Dermis blood vessel endothelial cell (primary cell): ENCODE measurements around the gene TTC23. TPM values are rescaled to one million over a fixed set of nuclear protein-coding genes. Genes with fewer than 3 reads are reported as not detected.

Experiments used
- DNase-seq: peaks from one replicate; pipeline ENCODE4 v3.0.0; 2010
- total RNA-seq: library from RNA; depleted of rRNA; stranded (reverse); fragments of >200 nt; gene quantifications from 2 replicates; pipeline ENCODE4 v1.2.3, GENCODE V29; 2014

The TTC23 gene
- total RNA-seq, 1 donor from 2014 or later, result 28.2 TPM

GRCh38 chr15:99187936-99188335, 61.4 kb downstream of the TTC23 start:
- no peak for DNase-seq

GRCh38 chr15:99185414-99186130, 63.8 kb downstream of the TTC23 start:
- DNase-seq, result no peak

- no peak for DNase-seq
Observed at GRCh38 chr15:99182791-99183190, 66.6 kb downstream of the TTC23 start.

DNA sequence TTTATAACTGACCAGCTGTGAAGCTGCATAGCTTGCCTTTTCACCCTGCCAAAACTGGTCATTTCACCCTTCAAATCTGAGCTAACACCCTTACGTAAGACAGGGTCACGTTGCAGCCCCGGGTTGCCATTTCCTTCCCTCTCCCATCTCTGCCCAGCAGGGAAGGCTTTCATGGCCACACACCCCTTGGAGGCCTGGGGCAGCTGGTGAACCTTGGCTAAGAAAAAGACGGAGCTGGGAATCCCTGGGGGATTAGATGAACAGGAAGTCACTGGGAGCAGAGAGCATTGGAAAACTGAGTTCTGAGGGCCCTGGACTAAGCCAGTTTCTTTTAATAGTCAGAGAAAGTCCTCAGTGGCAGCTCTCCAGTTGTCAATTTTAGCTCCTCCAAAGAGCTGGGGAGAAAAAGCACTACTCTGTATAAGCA, 67.8 kb downstream of the TTC23 start:
- DNase-seq, result no peak

GRCh38 chr15:99180964-99181306, 68.4 kb downstream of the TTC23 start:
- DNase-seq, result no peak

DNA sequence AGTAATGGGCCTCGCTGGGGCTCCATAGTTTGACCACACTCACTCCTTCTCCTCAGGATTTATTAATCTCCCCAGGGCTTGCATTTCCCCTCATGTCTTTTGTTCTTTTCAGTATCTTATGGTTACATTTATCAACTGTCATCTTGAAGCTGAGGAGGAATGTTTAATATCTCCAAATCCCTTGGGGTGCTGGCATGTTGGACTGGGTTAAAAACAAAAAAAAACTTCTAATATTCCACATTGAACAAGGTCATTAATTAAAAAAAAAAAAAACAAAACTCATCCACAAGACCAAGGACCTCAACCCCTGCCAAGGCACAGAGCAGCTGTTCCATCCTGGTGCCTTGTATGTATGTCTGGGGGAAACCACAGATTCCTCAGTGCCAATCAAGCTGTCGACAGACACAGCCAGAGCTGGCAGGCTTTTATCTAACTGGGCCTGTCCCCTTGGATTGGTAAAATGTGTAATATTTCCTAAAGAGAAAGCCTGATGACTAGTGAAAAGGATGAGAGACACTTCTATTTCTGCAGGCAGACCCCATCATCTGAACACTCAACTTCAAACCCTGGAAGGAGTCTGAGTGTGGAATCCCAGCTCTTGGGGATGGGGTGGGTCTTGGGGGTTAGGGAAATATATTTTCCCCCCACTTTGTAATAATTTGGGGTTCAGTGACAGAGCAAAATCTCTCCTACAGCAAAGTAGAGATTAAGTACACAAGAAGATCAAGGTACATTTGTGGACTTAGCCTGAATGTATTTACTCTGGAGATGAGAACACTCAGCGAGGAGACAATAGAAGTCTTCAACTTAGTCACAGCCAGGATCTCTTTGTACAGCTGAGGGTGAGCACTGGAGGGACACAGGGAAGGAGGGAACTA, 69.1 kb downstream of the TTC23 start:
- DNase-seq, result no peak

DNA sequence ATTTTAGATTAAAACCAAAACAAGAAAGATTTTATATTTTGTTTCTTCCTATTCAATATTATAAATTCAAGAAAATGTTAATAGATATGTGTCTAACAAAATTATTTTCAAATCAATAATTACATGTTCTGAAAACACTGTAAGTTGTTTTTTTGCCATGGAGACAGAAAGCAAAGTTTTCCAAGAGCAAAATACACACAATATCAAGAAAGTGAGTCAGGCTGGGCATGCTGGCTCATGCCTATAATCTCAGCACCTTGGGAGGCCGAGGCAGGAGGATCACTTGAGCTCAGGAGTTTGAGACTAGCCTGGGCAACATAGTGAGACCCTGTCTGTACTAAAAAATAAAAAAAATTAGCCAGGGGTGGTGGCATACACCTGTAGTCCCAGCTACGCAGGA, 71.7 kb downstream of the TTC23 start:
- DNase-seq, result peak; percentile 10

GRCh38 chr15:99176757-99177156, 72.6 kb downstream of the TTC23 start:
- DNase-seq, result peak; percentile 31

DNA sequence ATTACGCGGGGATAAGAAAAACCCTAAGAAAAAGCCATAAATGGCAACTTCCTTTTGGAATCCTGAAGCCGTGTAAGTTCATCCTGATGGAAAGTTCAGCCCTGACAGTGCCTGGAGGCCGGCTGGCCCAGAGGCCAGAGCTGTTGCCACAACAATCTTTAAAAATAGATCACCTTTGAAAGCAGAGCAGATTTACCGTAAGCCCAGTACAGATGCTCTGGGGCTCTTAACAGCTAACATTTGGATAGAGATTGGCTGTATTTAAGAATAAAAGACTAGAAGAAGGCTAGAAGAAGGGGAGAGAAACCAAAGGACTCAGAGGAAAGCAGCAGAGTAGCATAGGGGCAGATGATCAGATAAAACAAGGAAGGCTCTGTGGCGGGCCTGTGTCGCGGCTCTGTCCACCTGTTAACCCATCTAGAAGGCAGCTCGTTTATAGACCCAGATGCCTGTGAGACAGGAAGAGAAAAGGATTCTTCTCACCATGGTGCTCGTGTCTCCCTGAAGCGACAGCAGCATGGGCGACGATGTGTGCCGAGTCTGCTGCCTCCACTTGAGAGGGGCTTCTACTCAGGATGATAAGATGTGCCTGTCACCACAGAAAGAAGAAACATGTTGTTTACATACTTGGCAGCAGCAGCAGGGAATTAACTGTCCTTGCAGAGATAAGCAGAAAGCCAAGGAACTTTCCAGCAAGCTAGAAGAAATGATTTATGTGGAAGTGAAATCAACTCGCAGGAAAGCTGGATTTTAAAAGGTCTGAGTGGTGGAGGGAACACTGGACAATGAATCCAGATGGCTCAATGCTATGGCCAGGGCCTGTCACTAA, 74.6 kb downstream of the TTC23 start:
- DNase-seq, result no peak

GRCh38 chr15:99172989-99173388, 76.4 kb downstream of the TTC23 start:
- no peak for DNase-seq

DNA sequence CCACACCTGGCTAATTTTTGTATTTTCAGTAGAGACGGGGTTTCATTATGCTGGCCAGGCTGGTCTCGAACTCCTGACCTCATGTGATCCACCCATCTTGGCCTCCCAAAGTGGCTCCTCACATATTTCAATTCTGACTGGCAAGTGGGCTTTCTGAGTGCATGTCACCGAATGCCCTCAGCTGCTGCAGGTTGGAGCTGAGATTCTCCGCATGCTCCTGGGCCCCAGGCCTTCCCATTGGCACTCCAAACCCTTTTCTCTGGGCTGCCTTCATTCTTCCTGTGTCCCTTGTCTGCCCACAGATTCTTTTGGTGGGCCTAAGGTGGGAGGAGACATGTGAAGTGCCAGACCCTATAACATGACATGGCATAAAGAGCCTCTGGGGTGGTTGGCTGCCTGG, 77.2 kb downstream of the TTC23 start:
- DNase-seq, result no peak

DNA sequence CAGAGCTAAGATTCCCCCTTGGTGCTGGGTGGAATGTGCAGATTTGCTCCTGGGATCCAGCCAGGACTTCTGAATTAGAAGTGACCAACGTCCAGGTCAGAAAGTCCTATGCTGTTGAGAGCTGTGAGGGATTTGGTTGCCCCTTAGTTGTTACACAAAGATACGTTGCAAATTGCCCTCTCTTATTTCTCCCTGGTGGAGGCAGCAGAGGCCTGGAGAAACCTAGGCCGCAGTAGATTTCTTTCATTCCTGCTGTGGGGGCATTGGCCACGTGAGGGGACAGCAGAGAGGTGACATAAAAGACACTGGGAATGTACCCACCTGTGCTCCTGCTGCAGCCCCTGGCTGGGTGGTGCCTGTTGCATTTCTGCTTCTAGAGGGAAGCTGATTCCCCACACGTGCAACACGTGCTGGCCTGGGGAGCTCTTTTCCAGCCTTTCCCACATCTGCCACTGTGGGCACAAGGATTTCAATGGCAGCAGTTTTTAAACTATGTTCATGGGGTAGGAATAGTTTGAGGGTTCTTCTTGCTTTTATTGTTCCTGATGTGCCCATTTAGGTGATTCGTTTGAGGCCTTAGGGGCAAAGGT, 78.8 kb downstream of the TTC23 start:
- DNase-seq, result no peak

GRCh38 chr15:99169769-99170311, 79.5 kb downstream of the TTC23 start:
- no peak for DNase-seq

- DNase-seq, result no peak
Observed at GRCh38 chr15:99168601-99169580, 80.5 kb downstream of the TTC23 start.

DNA sequence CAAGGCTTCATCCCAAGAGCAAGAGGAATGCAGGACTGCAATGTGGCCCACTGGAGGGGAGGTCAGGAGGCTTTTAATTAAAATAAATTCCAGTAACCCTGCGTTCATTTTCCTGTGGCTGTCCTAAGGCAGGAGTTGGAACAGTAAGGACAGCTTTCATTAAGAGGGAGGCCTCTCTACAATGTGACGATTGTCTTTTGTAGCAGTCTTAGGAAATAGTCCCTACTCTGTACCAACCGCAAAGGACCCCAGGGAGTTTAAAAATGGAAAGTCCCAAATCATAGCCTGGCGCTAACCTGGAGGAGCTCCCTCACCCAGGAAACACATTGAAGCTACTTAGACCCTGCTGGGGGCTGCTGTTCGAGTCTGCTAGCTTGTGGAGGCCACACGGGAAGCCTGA, 81.7 kb downstream of the TTC23 start:
- DNase-seq, result no peak

DNA sequence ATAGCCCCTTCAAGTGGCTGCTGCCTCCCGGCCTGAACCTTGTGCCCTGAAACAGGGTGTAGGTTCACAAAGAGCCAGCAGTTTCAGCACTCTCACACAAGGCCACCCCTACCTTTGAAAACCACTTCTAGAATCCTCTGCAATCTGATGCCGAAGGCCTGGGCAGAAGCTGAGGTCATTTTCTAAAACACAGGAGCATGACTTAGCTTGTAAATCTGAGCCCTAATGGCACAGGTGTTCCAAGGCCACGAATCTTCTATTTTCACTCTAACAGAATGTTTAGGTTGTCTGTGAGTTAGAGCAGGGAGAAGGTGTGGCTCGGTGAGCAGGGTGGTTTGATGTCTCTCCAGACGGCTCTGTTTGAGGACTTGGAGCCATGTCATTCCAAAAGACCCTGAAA, 82.2 kb downstream of the TTC23 start:
- no peak for DNase-seq

DNA sequence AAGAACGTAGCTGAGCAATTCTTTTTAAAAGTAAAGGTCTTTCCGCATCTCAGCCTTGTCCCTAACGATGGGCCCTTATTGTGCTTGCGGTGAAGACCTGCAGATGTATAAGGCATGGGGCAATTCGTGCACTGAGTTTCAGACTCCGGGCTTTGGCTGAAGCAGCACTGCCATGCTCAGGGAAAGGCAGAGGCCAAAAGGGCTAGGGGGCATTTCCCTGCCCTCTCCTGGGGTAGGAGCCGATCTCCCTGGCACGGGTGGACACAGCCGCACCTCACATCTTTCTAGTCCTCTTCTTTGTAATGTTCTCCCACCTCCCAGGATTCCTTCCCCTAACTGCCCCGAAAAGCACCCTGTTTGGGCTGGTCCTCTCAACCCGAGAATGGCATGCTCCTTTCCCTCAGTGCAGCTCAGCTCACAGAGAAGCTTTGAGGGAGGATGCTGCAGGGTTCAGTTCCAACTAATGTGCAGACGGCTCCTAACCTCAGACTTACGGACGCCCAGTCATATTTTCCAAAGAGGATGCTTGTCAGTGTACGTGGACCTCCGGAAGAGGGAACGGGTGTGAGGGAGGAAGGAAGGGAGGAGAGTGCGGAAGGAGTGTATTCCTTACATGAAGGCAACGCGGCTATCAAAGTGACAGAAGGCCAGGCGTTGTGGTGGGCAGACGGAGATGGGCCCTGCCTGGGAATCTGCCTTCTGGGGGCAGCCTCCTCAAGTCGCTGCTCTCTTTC, 83.3 kb downstream of the TTC23 start:
- DNase-seq, result peak; percentile 57

GRCh38 chr15:99165020-99165790, 84.2 kb downstream of the TTC23 start:
- DNase-seq, result no peak

DNA sequence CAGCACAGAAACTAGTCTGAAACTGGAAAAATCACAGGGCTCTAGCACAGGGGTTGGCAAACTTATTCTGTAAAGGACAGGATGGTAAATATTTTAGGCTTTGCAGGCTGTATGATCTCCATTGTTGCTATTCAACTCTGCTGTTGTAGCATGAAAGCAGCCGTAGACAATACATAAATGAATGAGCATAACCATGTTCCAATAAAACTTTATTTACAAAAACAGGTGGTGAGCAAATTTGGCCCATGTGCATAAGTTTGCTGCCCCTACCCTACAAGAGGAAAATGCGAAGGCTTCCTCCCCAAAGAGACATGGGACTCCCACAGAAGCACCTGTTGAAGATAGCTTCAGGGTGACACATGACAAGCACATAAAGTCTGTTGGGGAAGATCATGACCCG, 85.3 kb downstream of the TTC23 start:
- no peak for DNase-seq
